Endometrial microvascular endothelial cells (primary cell): ENCODE data around the gene IAPP. TPM values are rescaled to one million over a fixed set of nuclear protein-coding genes. Genes with fewer than 3 reads are reported as not detected.
"Not testable (repeated sequence)": the region's sequence is repeated elsewhere in the genome, so short reads cannot be mapped to it uniquely, and the experiment has no call there.

Experiments used
- in situ Hi-C: cut with HindIII; loops from 2 replicates; pipeline ENCODE4 v1.10.0; 2017; ENCODE audit warnings: low sequenced_read_pairs, low pct_unique_long_range_greater_than_20kb; ENCODE audit errors: inconsistent ontology term
- total RNA-seq: library from RNA; depleted of rRNA; stranded (reverse); fragments of >200 nt; gene quantifications from one replicate; pipeline ENCODE4 v1.2.3, GENCODE V29; 2015; ENCODE audit errors: inconsistent ontology term

Gene IAPP
- total RNA-seq, 1 donor from 2014 or later = not detected

GRCh38 chr12:21369141-21369980 lies 3.3 kb upstream of the IAPP start:
- in situ Hi-C loops = no loop called here

- in situ Hi-C loops = no loop called here
These were observed 1.8 kb upstream of the IAPP start for GRCh38 chr12:21370845-21371449.

- in situ Hi-C loops = no loop called here
These were observed 6.5 kb downstream of the IAPP start for GRCh38 chr12:21379218-21379617.

GRCh38 chr12:21381320-21381719 lies 8.6 kb downstream of the IAPP start:
- in situ Hi-C loops = not testable (repeated sequence)

- in situ Hi-C loops = no loop called here
These were observed 11.6 kb downstream of the IAPP start for GRCh38 chr12:21384261-21384660.

GRCh38 chr12:21387174-21387573 lies 14.5 kb downstream of the IAPP start:
- in situ Hi-C loops = no loop called here

GRCh38 chr12:21392384-21392783 lies 19.7 kb downstream of the IAPP start:
- in situ Hi-C loops = no loop called here

GRCh38 chr12:21394828-21395626 lies 22.3 kb downstream of the IAPP start:
- in situ Hi-C loops = not testable (repeated sequence)

GRCh38 chr12:21413369-21414277 lies 40.9 kb downstream of the IAPP start:
- in situ Hi-C loops = no loop called here

GRCh38 chr12:21416511-21417121 lies 43.9 kb downstream of the IAPP start:
- in situ Hi-C loops = no loop called here

GRCh38 chr12:21418398-21418797 lies 45.7 kb downstream of the IAPP start:
- in situ Hi-C loops = not testable (repeated sequence)

- in situ Hi-C loops = not testable (repeated sequence)
These were observed 46.5 kb downstream of the IAPP start for GRCh38 chr12:21419009-21419699.

- in situ Hi-C loops = no loop called here
These were observed 55.5 kb downstream of the IAPP start for GRCh38 chr12:21428241-21428640.

Other genes starting within 250 kb of the IAPP start
- gene SLCO1B1, start 241.7 kb upstream of the IAPP start, total RNA-seq = not detected
- gene SLCO1A2, start 38.0 kb upstream of the IAPP start, total RNA-seq = not detected
- 8.5 TPM for gene PYROXD1, start 64.8 kb downstream of the IAPP start, total RNA-seq
- 96.4 TPM for gene RECQL, start 128.7 kb downstream of the IAPP start, total RNA-seq
- gene GOLT1B, start 128.9 kb downstream of the IAPP start, total RNA-seq = 41.6 TPM
- gene SPX, start 153.4 kb downstream of the IAPP start, total RNA-seq = not detected
- not detected for gene GYS2, start 231.9 kb downstream of the IAPP start, total RNA-seq